Mesenchymal stem cell (in vitro differentiated cells and primary cell): Measurements from ENCODE around the gene SGK2.

Experiments used
- DNase-seq: peaks from one replicate; pipeline ENCODE4 v3.0.0-alpha.2; 2013
- H2AFZ ChIP-seq: one replicate; pipeline ENCODE4 v1.6.1; 2013; ENCODE audit warnings: low read depth, mild to moderate bottlenecking, control low read depth, inconsistent platforms, low read length, moderate library complexity
- H2AK5ac ChIP-seq: 2 replicates; pipeline ENCODE4 v1.6.1; 2013; ENCODE audit warnings: low read length, moderate library complexity, mild to moderate bottlenecking, inconsistent platforms; ENCODE audit not compliant: severe bottlenecking
- H2BK120ac ChIP-seq: one replicate; pipeline ENCODE4 v1.6.1; 2013; ENCODE audit warnings: low read depth, mild to moderate bottlenecking, inconsistent platforms, low read length, moderate library complexity
- H2BK12ac ChIP-seq, 2 experiments: one replicate each; pipeline ENCODE4 v1.6.1; 2013; ENCODE audit warnings: inconsistent platforms in 2 of 2, low read length in 2 of 2, mild to moderate bottlenecking in 2 of 2, moderate library complexity in 2 of 2, control low read depth in 1 of 2
- H2BK15ac ChIP-seq: one replicate; pipeline ENCODE4 v1.6.1; 2013; ENCODE audit warnings: mild to moderate bottlenecking, low read depth, inconsistent platforms; ENCODE audit not compliant: poor library complexity, severe bottlenecking
- H2BK5ac ChIP-seq: 2 replicates; pipeline ENCODE4 v1.6.1; 2013; ENCODE audit warnings: low read depth, mild to moderate bottlenecking, low read length, control low read depth, inconsistent platforms; ENCODE audit not compliant: poor library complexity, severe bottlenecking
- H3K14ac ChIP-seq, 2 experiments: one replicate each; pipeline ENCODE4 v1.6.1; 2013; ENCODE audit warnings: inconsistent platforms in 2 of 2, low read length in 2 of 2, control low read depth in 1 of 2, mild to moderate bottlenecking in 1 of 2, moderate library complexity in 1 of 2
- H3K18ac ChIP-seq, 2 experiments: one replicate each; pipeline ENCODE4 v1.6.1; 2013; ENCODE audit warnings: inconsistent platforms in 2 of 2, low read length in 2 of 2, control low read depth in 1 of 2, low read depth in 1 of 2, mild to moderate bottlenecking in 1 of 2
- H3K23ac ChIP-seq, 2 experiments: one replicate each; pipeline ENCODE4 v1.6.1; 2013; ENCODE audit warnings: inconsistent platforms in 2 of 2, low read length in 2 of 2, mild to moderate bottlenecking in 2 of 2, moderate library complexity in 2 of 2, control low read depth in 1 of 2
- H3K27ac ChIP-seq: 2 replicates; pipeline ENCODE4 v1.5.1; 2013; ENCODE audit warnings: mild to moderate bottlenecking, moderate library complexity, low read length, control low read depth, inconsistent platforms; ENCODE audit not compliant: poor library complexity, severe bottlenecking
- H3K27me3 ChIP-seq, 2 experiments: 2 replicates each; pipeline versions ENCODE4 v1.6.1 to v1.7.0; 2013; ENCODE audit warnings: low read length in 2 of 2, mild to moderate bottlenecking in 2 of 2, moderate library complexity in 2 of 2, control low read depth in 1 of 2, inconsistent platforms in 1 of 2; ENCODE audit not compliant: control insufficient read depth in 1 of 2, insufficient read depth in 1 of 2
- H3K36me3 ChIP-seq, 2 experiments: 2 replicates each; pipeline versions ENCODE4 v1.6.1 to v1.7.0; 2013; ENCODE audit warnings: low read length in 2 of 2, control low read depth in 1 of 2, inconsistent platforms in 1 of 2, low read depth in 1 of 2, mild to moderate bottlenecking in 1 of 2; ENCODE audit not compliant: insufficient read depth in 2 of 2, control insufficient read depth in 1 of 2
- H3K4ac ChIP-seq, 2 experiments: one replicate each; pipeline ENCODE4 v1.6.1; 2013; ENCODE audit warnings: inconsistent platforms in 2 of 2, low read length in 2 of 2, mild to moderate bottlenecking in 2 of 2, moderate library complexity in 2 of 2, control low read depth in 1 of 2, low read depth in 1 of 2
- H3K4me1 ChIP-seq: 2 replicates; pipeline ENCODE4 v1.6.1; 2013; ENCODE audit warnings: low read depth, low read length, control low read depth; ENCODE audit not compliant: control insufficient read depth, insufficient read depth
- H3K4me2 ChIP-seq: 2 replicates; pipeline ENCODE4 v1.6.1; 2013; ENCODE audit warnings: low read length, mild to moderate bottlenecking, inconsistent platforms; ENCODE audit not compliant: poor library complexity, severe bottlenecking
- H3K4me3 ChIP-seq, 2 experiments: 2 replicates each; pipeline versions ENCODE4 v1.5.1 to v1.7.0; 2013; ENCODE audit warnings: low read length in 2 of 2, mild to moderate bottlenecking in 2 of 2, control low read depth in 1 of 2, low read depth in 1 of 2; ENCODE audit not compliant: insufficient read depth in 1 of 2
- H3K79me1 ChIP-seq: replicated peaks from 2 replicates; pipeline ENCODE4 v1.6.1; 2013; ENCODE audit warnings: mild to moderate bottlenecking, control low read depth, low read length, inconsistent platforms; ENCODE audit not compliant: poor library complexity, severe bottlenecking
- H3K9ac ChIP-seq: 2 replicates; pipeline ENCODE4 v1.7.0; 2013; ENCODE audit warnings: mild to moderate bottlenecking, low read length, moderate library complexity
- H3K9me3 ChIP-seq: 2 replicates; pipeline ENCODE4 v1.7.0; 2013; ENCODE audit warnings: mild to moderate bottlenecking, low read length; ENCODE audit not compliant: control insufficient read depth
- H4K8ac ChIP-seq: one replicate; pipeline ENCODE4 v1.6.1; 2013; ENCODE audit warnings: inconsistent platforms, mild to moderate bottlenecking, low read length, moderate library complexity
- H4K91ac ChIP-seq: one replicate; pipeline ENCODE4 v1.6.1; 2013; ENCODE audit warnings: mild to moderate bottlenecking, low read length, inconsistent platforms
- WGBS: methylation state at CpG from one replicate; pipeline ENCODE4 v1.1.7; 2013; ENCODE audit warnings: mixed read lengths; 5-methylcytosine and 5-hydroxymethylcytosine counted together

Gene SGK2

GRCh38 chr20:43539975-43540672, 18.7 kb upstream of the SGK2 start:
- no peak overlapping the region for H4K91ac ChIP-seq
- H3K27me3 ChIP-seq, result no peaks in the 10 kb centered on the region
- no peak overlapping the region for H3K4me3 ChIP-seq
- no peak overlapping the region for H2AFZ ChIP-seq
- no peak overlapping the region for H2BK5ac ChIP-seq
- no peak overlapping the region for H3K23ac ChIP-seq
- H2AK5ac ChIP-seq, result no peak overlapping the region
- H2BK120ac ChIP-seq, result no peak overlapping the region
- no peak overlapping the region for H4K8ac ChIP-seq
- H2BK12ac ChIP-seq, result no peak overlapping the region
- H3K79me1 ChIP-seq, result no peaks in the 10 kb centered on the region
- no peak overlapping the region for H3K4ac ChIP-seq
- no peak overlapping the region for H3K4me2 ChIP-seq
- H3K36me3 ChIP-seq, result peaks cover 0 to 50% of the 10 kb centered on the region in 2 experiments
- no peak overlapping the region for H3K18ac ChIP-seq
- H3K4me1 ChIP-seq, result peaks cover 5% of the 10 kb centered on the region
- H2BK15ac ChIP-seq, result no peak overlapping the region
- no peak overlapping the region for H3K9ac ChIP-seq
- H3K27ac ChIP-seq, result no peak overlapping the region
- H3K9me3 ChIP-seq, result no peaks in the 10 kb centered on the region
- DNase-seq, result no peak
- H3K14ac ChIP-seq, result no peak overlapping the region
- 93% methylated on average over 17 of the region's 17 CpGs for WGBS

- 95% methylated on average over 7 of the region's 7 CpGs for WGBS
- H3K27me3 ChIP-seq, result no peaks in the 10 kb centered on the region
- no peak overlapping the region for H3K23ac ChIP-seq
- no peak overlapping the region for H2BK12ac ChIP-seq
- H3K27ac ChIP-seq, result no peak overlapping the region
- H3K79me1 ChIP-seq, result no peaks in the 10 kb centered on the region
- H3K14ac ChIP-seq, result no peak overlapping the region
- H2BK120ac ChIP-seq, result no peak overlapping the region
- no peak overlapping the region for H3K4me2 ChIP-seq
- H2AFZ ChIP-seq, result no peak overlapping the region
- peaks cover 5% of the 10 kb centered on the region for H3K4me1 ChIP-seq
- no peak overlapping the region for H4K8ac ChIP-seq
- H3K4ac ChIP-seq, result no peak overlapping the region
- H3K9ac ChIP-seq, result no peak overlapping the region
- H3K18ac ChIP-seq, result no peak overlapping the region
- no peaks in the 10 kb centered on the region for H3K9me3 ChIP-seq
- H2BK5ac ChIP-seq, result no peak overlapping the region
- peaks cover 0 to 49% of the 10 kb centered on the region in 2 experiments for H3K36me3 ChIP-seq
- H3K4me3 ChIP-seq, result no peak overlapping the region
- no peak overlapping the region for H4K91ac ChIP-seq
- no peak overlapping the region for H2AK5ac ChIP-seq
- no peak overlapping the region for H2BK15ac ChIP-seq
- DNase-seq, result no peak
Measured at GRCh38 chr20:43540673-43541060, 18.2 kb upstream of the SGK2 start.

DNA sequence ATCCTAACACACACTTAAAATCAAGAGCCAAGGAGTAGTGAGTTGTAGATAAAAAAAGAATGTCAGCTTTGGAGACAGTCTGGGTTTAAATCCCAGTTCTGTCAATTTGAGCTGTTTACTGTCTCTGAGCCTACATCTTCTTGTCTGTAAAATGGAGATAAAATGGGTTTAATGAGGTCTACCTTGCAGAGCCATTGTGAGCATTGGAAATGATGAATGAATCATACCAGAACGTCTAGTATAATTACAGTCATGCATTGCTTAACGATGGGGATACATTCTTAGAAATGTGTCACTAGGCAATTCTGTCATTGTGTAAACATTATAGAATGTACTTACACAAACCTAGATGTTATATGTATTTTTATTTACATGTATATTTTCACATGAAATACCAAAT, 17.6 kb upstream of the SGK2 start:
- H3K27me3 ChIP-seq, result no peaks in the 10 kb centered on the region
- no peak overlapping the region for H3K27ac ChIP-seq
- peaks cover 0 to 49% of the 10 kb centered on the region in 2 experiments for H3K36me3 ChIP-seq
- no peaks in the 10 kb centered on the region for H3K9me3 ChIP-seq
- no peak overlapping the region for H2BK5ac ChIP-seq
- H2BK15ac ChIP-seq, result no peak overlapping the region
- no peak overlapping the region for H3K4me2 ChIP-seq
- WGBS, result 43% methylated on average over 1 of the region's 2 CpGs
- peaks cover 5% of the 10 kb centered on the region for H3K4me1 ChIP-seq
- no peaks in the 10 kb centered on the region for H3K79me1 ChIP-seq
- no peak overlapping the region for H2AFZ ChIP-seq
- peak; percentile 15 for DNase-seq
- no peak overlapping the region for H3K4ac ChIP-seq
- no peak overlapping the region for H2BK120ac ChIP-seq
- H3K9ac ChIP-seq, result no peak overlapping the region
- H4K8ac ChIP-seq, result no peak overlapping the region
- no peak overlapping the region for H3K18ac ChIP-seq
- H4K91ac ChIP-seq, result no peak overlapping the region
- H2AK5ac ChIP-seq, result no peak overlapping the region
- no peak overlapping the region for H3K23ac ChIP-seq
- no peak overlapping the region for H2BK12ac ChIP-seq
- H3K14ac ChIP-seq, result no peak overlapping the region
- no peak overlapping the region for H3K4me3 ChIP-seq

GRCh38 chr20:43542161-43542560, 16.7 kb upstream of the SGK2 start:
- no peaks in the 10 kb centered on the region for H3K9me3 ChIP-seq
- no peak overlapping the region for H2BK12ac ChIP-seq
- no peak overlapping the region for H2BK15ac ChIP-seq
- H2BK120ac ChIP-seq, result no peak overlapping the region
- no peaks in the 10 kb centered on the region for H3K27me3 ChIP-seq
- H3K4me1 ChIP-seq, result peaks cover 5% of the 10 kb centered on the region
- H3K4me2 ChIP-seq, result no peak overlapping the region
- H3K4ac ChIP-seq, result no peak overlapping the region
- no peak overlapping the region for H3K18ac ChIP-seq
- peaks cover 0 to 46% of the 10 kb centered on the region in 2 experiments for H3K36me3 ChIP-seq
- H4K91ac ChIP-seq, result no peak overlapping the region
- no peak overlapping the region for H3K9ac ChIP-seq
- H3K4me3 ChIP-seq, result no peak overlapping the region
- H3K79me1 ChIP-seq, result no peaks in the 10 kb centered on the region
- no peak overlapping the region for H2AK5ac ChIP-seq
- no peak overlapping the region for H2BK5ac ChIP-seq
- H4K8ac ChIP-seq, result no peak overlapping the region
- no peak overlapping the region for H3K14ac ChIP-seq
- no peak for DNase-seq
- 97% methylated on average over 2 of the region's 5 CpGs for WGBS
- no peak overlapping the region for H3K23ac ChIP-seq
- H3K27ac ChIP-seq, result no peak overlapping the region
- H2AFZ ChIP-seq, result no peak overlapping the region
